CD4-positive, alpha-beta T cell (primary cell): ENCODE measurements around the gene KIRREL2. TPM values are rescaled to one million over a fixed set of nuclear protein-coding genes. Genes with fewer than 3 reads are reported as not detected.
A peak's percentile ranks its signal among the peaks of the same experiment; 100 is the strongest.

Experiments
- ATAC-seq: fragments of 200-7000 bp; cut with Tn5 transposase; one replicate; pipeline ENCODE4 v1.10.0; 2022; ENCODE audit warnings: mild to moderate bottlenecking; ENCODE audit not compliant: poor library complexity
- CTCF ChIA-PET: fragments of 350-600 bp; sonication (Branson Sonifier 250); formaldehyde crosslinking; loops from one replicate; lab custom pipeline; 2021; ENCODE audit warnings: antibody characterized with exemption, inconsistent platforms; lab: Charles Lee
- POLR2A ChIA-PET: fragments of 350-600 bp; sonication (Branson Sonifier 250); formaldehyde crosslinking; loops from one replicate; lab custom pipeline; 2021; ENCODE audit warnings: antibody characterized with exemption, inconsistent platforms; lab: Charles Lee
- DNase-seq, 14 experiments: peaks; one replicate each; pipeline ENCODE4 v3.0.0-alpha.2; 2013 to 2020; ENCODE audit warnings: mixed read lengths in 2 of 14
- H3K27ac ChIP-seq, 2 donors: one replicate each; pipeline versions ENCODE4 v1.5.1 to v1.7.0; 2013; ENCODE audit warnings: low read length in 2 of 2, low read depth in 1 of 2, mild to moderate bottlenecking in 1 of 2
- H3K27me3 ChIP-seq, 2 experiments: 1 replicate in 1 of 2; 2 replicates in 1 of 2; pipeline versions ENCODE4 v1.6.1 to v1.7.0; 2013; ENCODE audit warnings: low read length in 2 of 2, control low read depth in 1 of 2, mild to moderate bottlenecking in 1 of 2, moderate library complexity in 1 of 2; ENCODE audit not compliant: insufficient read depth in 2 of 2, control insufficient read depth in 1 of 2
- H3K36me3 ChIP-seq: one replicate; pipeline ENCODE4 v1.6.1; 2013; ENCODE audit warnings: low read length, control low read depth; ENCODE audit not compliant: insufficient read depth
- H3K4me1 ChIP-seq: one replicate; pipeline ENCODE4 v1.6.1; 2013; ENCODE audit warnings: low read length, control low read depth; ENCODE audit not compliant: insufficient read depth
- H3K4me3 ChIP-seq: one replicate; pipeline ENCODE4 v1.5.1; 2013; ENCODE audit warnings: mild to moderate bottlenecking, low read length, moderate library complexity
- H3K9me3 ChIP-seq, 2 experiments: 1 replicate in 1 of 2; 2 replicates in 1 of 2; pipeline versions ENCODE4 v1.6.1 to v1.7.0; 2013; ENCODE audit warnings: low read length in 2 of 2, mild to moderate bottlenecking in 2 of 2, control low read depth in 1 of 2, moderate library complexity in 1 of 2; ENCODE audit not compliant: control insufficient read depth in 1 of 2, insufficient read depth in 1 of 2
- H3K27ac Mint-ChIP-seq: one replicate; pipeline ENCODE4 v1.8.0; 2020; ENCODE audit warnings: mixed read lengths
- H3K27me3 Mint-ChIP-seq: one replicate; pipeline ENCODE4 v1.8.0; 2021; ENCODE audit warnings: mixed read lengths
- H3K36me3 Mint-ChIP-seq: one replicate; pipeline ENCODE4 v1.8.0; 2021; ENCODE audit warnings: low read depth, mixed read lengths
- H3K4me1 Mint-ChIP-seq: one replicate; pipeline ENCODE4 v1.8.0; 2021; ENCODE audit warnings: low read depth, mixed read lengths
- H3K4me3 Mint-ChIP-seq: one replicate; pipeline ENCODE4 v1.8.0; 2020; ENCODE audit warnings: mild to moderate bottlenecking, mixed read lengths
- H3K9me3 Mint-ChIP-seq: one replicate; pipeline ENCODE4 v1.8.0; 2020; ENCODE audit warnings: mixed read lengths
- CTCF ChIP-seq: fragments of 200-600 bp; IDR thresholded peaks from one replicate; pipeline ENCODE4 v1.8.0; 2022; ENCODE audit warnings: antibody characterized with exemption, mild to moderate bottlenecking
- intact Hi-C, 2 experiments: fragments of 100-400 bp; cut with DNase I in 1 of 2; cut with micrococcal nuclease in 1 of 2; formaldehyde crosslinking; loops; one replicate each; pipeline versions ENCODE4 v1.15.1 to v1.9.0; 2023 to 2025; cut with DNase I, micrococcal nuclease
- total RNA-seq, 174 experiments: library from RNA in 2 of 174; stranded (reverse) in 2 of 174; gene quantifications; one replicate each; pipeline ENCODE4 v1.2.3 and lab custom pipeline; 2021 to 2026

Gene KIRREL2
- total RNA-seq, 2 experiments from 2014 or later, result 0.14 TPM; not detected in 1

DNA sequence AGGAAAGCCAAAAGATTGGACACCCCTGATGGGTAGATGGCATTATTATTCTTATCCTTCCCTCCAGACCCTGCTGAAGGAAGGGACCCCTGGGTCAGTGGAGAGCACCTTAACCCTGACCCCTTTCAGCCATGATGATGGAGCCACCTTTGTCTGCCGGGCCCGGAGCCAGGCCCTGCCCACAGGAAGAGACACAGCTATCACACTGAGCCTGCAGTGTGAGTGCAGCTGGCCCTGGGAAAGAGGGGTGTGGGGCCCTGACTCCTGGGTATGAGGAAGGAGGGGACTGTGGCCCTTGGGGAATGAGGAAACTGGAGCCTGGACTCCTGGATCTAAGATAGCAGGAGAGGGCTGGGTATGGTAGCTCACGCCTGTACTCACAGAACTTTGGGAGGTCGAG lies 2.7 kb downstream of the KIRREL2 start:
- peaks cover 81% of the 10 kb centered on the region for H3K27me3 Mint-ChIP-seq
- ChIA-PET POLR2A (no interaction called here), CTCF (no interaction called here)
- no peaks in the 10 kb centered on the region for H3K36me3 Mint-ChIP-seq
- H3K4me3 ChIP-seq, result no peak overlapping the region
- no peaks in the 10 kb centered on the region for H3K36me3 ChIP-seq
- no peaks in the 10 kb centered on the region for H3K9me3 Mint-ChIP-seq
- TF ChIP-seq CTCF, result no peak
- H3K4me1 Mint-ChIP-seq, result peaks cover 5% of the 10 kb centered on the region
- H3K27ac ChIP-seq, result no peak overlapping the region
- H3K27me3 ChIP-seq, result peaks cover 58 to 63% of the 10 kb centered on the region in 2 experiments
- intact Hi-C loops, result no loop called here
- peaks cover 24% of the 10 kb centered on the region for H3K4me1 ChIP-seq
- no peak overlapping the region for H3K27ac Mint-ChIP-seq
- peaks cover 0 to 32% of the 10 kb centered on the region in 2 experiments for H3K9me3 ChIP-seq
- ATAC-seq (no peak), DNase-seq (no peak)
- no peak overlapping the region for H3K4me3 Mint-ChIP-seq

DNA sequence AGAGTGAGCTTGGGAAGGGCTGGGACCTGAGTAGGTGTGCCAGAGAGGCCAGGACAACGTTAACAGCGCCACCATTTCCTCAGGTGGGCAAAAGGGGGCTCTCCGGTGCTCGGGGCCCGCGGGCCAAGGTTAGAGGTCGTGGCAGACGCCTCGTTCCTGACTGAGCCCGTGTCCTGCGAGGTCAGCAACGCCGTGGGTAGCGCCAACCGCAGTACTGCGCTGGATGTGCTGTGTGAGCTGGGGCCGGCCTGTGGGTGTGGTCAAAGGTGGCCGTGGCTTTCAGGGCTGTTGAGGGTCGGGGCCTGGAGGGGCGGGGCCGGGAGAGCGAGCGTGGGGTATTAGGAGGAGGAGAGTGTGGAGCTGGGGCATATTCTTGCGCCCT lies 3.7 kb downstream of the KIRREL2 start:
- H3K9me3 Mint-ChIP-seq, result no peaks in the 10 kb centered on the region
- POLR2A ChIA-PET, result no interaction called here

GRCh38 chr19:35860818-35861639 lies 4.3 kb downstream of the KIRREL2 start:
- intact Hi-C loops, result no loop called here
- H3K4me3 ChIP-seq, result no peak overlapping the region
- ATAC-seq (no peak), DNase-seq (no peak)
- Mint-ChIP-seq H3K27ac (no peak overlapping the region), H3K27me3 (peaks cover 78% of the 10 kb centered on the region), H3K4me3 (no peak overlapping the region), H3K9me3 (no peaks in the 10 kb centered on the region), H3K4me1 (peaks cover 5% of the 10 kb centered on the region), H3K36me3 (no peaks in the 10 kb centered on the region)
- H3K27me3 ChIP-seq, result peaks cover 42 to 54% of the 10 kb centered on the region in 2 experiments
- POLR2A ChIA-PET, result no interaction called here
- no peak for TF ChIP-seq CTCF
- H3K36me3 ChIP-seq, result no peaks in the 10 kb centered on the region
- no peak overlapping the region for H3K27ac ChIP-seq
- peaks cover 21% of the 10 kb centered on the region for H3K4me1 ChIP-seq
- H3K9me3 ChIP-seq, result peaks cover 0 to 32% of the 10 kb centered on the region in 2 experiments
- CTCF ChIA-PET, result no interaction called here

More for the DNA sequence above, 3.7 kb downstream of the KIRREL2 start:
- H3K27me3 Mint-ChIP-seq, result peaks cover 77% of the 10 kb centered on the region
- ATAC-seq, result no peak
- peak in 1 of 14 experiments; percentile 18 for DNase-seq
- Histone ChIP-seq H3K4me3 (no peak overlapping the region), H3K4me1 (peaks cover 24% of the 10 kb centered on the region), H3K27ac (no peak overlapping the region), H3K36me3 (no peaks in the 10 kb centered on the region), H3K27me3 (peaks cover 48 to 57% of the 10 kb centered on the region in 2 experiments), H3K9me3 (peaks cover 0 to 32% of the 10 kb centered on the region in 2 experiments)
- H3K4me1 Mint-ChIP-seq, result peaks cover 5% of the 10 kb centered on the region
- H3K36me3 Mint-ChIP-seq, result no peaks in the 10 kb centered on the region
- no peak overlapping the region for H3K4me3 Mint-ChIP-seq
- CTCF ChIA-PET, result no interaction called here
- no peak overlapping the region for H3K27ac Mint-ChIP-seq
- intact Hi-C loops, result no loop called here
- no peak for TF ChIP-seq CTCF
